Retinal pigment epithelial cell (primary cell): Measurements from ENCODE around the gene RAX2.

Experiments used
- DNase-seq: peaks from one replicate; pipeline ENCODE4 v3.0.0-alpha.2; 2010; ENCODE audit warnings: low read depth
- H3K4me3 ChIP-seq: 2 replicates; pipeline ENCODE4 v1.5.1; 2011; ENCODE audit warnings: mild to moderate bottlenecking, low read length, control low read depth, moderate library complexity
- CTCF ChIP-seq: conservative IDR thresholded peaks from 2 replicates; pipeline ENCODE4 v1.5.1; 2011; ENCODE audit warnings: low read depth, low read length, control low read depth, inconsistent platforms

The RAX2 gene

GRCh38 chr19:3785938-3786824, 14.2 kb upstream of the RAX2 start, which contains the start of gene MATK:
MATK (minus strand) TSS chr19:3786381; CDS start chr19:3785135, 1,246 bp downstream.
- no peak for TF ChIP-seq CTCF
- no peak for DNase-seq
- no peak within 1 kb of the TSS for H3K4me3 ChIP-seq

- TF ChIP-seq CTCF: no peak
- DNase-seq: no peak
- no peak overlapping the region for H3K4me3 ChIP-seq
Measured at GRCh38 chr19:3785451-3785937, 13.5 kb upstream of the RAX2 start.

GRCh38 chr19:3784607-3785450, 12.8 kb upstream of the RAX2 start:
- DNase-seq: no peak
- no peak overlapping the region for H3K4me3 ChIP-seq
- TF ChIP-seq CTCF: no peak

- no peak for DNase-seq
- H3K4me3 ChIP-seq: no peak overlapping the region
- TF ChIP-seq CTCF: peak; percentile 33
Measured at GRCh38 chr19:3783660-3784584, 11.9 kb upstream of the RAX2 start.

GRCh38 chr19:3782903-3783302, 10.9 kb upstream of the RAX2 start:
- no peak overlapping the region for H3K4me3 ChIP-seq
- DNase-seq: no peak
- TF ChIP-seq CTCF: no peak

GRCh38 chr19:3782330-3782729, 10.3 kb upstream of the RAX2 start:
- DNase-seq: no peak
- no peak for TF ChIP-seq CTCF
- no peak overlapping the region for H3K4me3 ChIP-seq
